LNCaP clone FGC (cell line): ENCODE measurements around the gene TTLL8.

ENCODE experiments used
- DNase-seq: peaks from one replicate; pipeline ENCODE4 v3.0.0-alpha.2; 2011; ENCODE audit warnings: low read depth
- H3K4me3 ChIP-seq: 2 replicates; pipeline ENCODE4 v1.5.1; 2011; ENCODE audit warnings: mild to moderate bottlenecking, low read depth, low read length, control low read depth
- CTCF ChIP-seq: IDR thresholded peaks from 2 replicates; pipeline ENCODE4 v1.5.1; 2012; ENCODE audit warnings: mild to moderate bottlenecking; ENCODE audit not compliant: control insufficient read depth, insufficient read depth; ENCODE audit errors: extremely low read depth

Gene TTLL8

GRCh38 chr22:49999946-50000586 is 58.0 kb downstream of the TTLL8 start:
- H3K4me3 ChIP-seq = no peak overlapping the region
- TF ChIP-seq CTCF = no peak
- DNase-seq = no peak

GRCh38 chr22:49999063-49999945 is 58.8 kb downstream of the TTLL8 start:
- DNase-seq = no peak
- TF ChIP-seq CTCF = no peak
- H3K4me3 ChIP-seq = no peak overlapping the region

- DNase-seq = no peak
- no peak overlapping the region for H3K4me3 ChIP-seq
- no peak for TF ChIP-seq CTCF
Observed at GRCh38 chr22:49998718-49999062, 59.4 kb downstream of the TTLL8 start.

GRCh38 chr22:49997932-49998717 is 60.0 kb downstream of the TTLL8 start:
- no peak for TF ChIP-seq CTCF

GRCh38 chr22:49997251-49997599 is 60.9 kb downstream of the TTLL8 start:
- no peak overlapping the region for H3K4me3 ChIP-seq
- TF ChIP-seq CTCF = no peak
- DNase-seq = no peak

More at GRCh38 chr22:49997932-49998717, 60.0 kb downstream of the TTLL8 start:
- H3K4me3 ChIP-seq = no peak overlapping the region
- no peak for DNase-seq

GRCh38 chr22:49996518-49997250 is 61.4 kb downstream of the TTLL8 start:
- no peak for TF ChIP-seq CTCF
- DNase-seq = no peak
- no peak overlapping the region for H3K4me3 ChIP-seq
